Fibroblast of peridontal ligament (primary cell): ENCODE measurements around the gene PLA2G4F.
"Not testable (repeated sequence)": the region's sequence is repeated elsewhere in the genome, so short reads cannot be mapped to it uniquely, and the experiment has no call there.

Source experiments
- DNase-seq: peaks from one replicate; pipeline ENCODE4 v3.0.0-alpha.2; 2010; ENCODE audit errors: extremely low read depth

The PLA2G4F gene

DNA sequence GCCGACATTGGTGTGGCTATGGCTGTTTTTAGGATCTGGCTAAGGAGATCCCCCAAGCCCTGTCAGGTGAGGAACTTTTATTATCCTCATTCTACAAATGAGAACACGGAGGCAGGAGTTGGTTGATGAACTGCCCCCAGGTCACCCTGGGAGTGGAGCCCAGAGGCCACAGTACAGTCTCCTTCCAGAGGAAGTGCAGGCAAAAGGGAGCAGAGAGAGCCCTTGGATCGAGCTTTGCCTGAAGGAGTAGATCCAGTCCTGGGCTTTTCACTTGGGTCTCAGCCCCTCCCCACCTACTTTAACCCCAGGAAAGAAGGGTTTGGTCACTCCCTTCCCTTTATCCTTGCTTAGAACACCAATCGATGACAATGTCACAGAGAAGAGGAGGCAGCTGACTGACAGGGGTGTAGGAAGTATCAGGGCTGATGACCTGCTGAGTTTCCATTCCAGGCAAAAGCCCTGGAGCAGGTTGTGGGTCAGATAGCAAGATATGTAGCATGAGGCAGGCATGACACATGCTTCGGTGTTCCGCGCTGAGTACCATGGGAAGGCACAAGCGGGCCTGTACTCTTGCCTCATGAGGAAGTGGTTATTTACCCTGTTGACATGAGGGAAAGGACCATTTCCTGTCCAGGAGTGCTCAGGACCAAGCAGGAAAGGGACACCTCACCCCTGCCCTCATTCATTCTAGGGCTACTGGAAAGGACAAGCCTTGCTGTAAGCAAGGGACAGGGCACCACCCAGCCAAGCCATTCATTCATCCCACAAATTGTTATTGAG lies 56.2 kb downstream of the PLA2G4F start:
- no peak for DNase-seq

DNA sequence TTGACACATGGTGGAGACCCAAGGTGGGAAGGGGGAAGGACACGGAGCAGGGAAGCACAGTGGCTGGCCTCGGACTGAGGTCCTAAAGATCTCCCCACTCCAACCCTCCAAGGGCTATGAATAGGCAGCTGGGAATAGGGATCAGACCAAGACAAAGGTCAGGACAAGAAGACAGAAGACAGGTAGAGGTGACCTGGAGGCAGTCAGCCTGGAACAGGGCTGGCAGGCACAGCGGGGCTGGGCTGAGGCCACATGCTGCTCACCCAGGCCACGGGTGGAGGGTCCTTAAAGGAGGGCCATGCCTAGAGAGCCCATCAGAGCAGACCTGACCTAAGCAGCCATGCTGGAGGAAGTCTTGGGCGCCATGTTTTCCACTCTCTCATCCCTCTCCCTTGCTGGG lies 59.4 kb downstream of the PLA2G4F start:
- DNase-seq: no peak

DNA sequence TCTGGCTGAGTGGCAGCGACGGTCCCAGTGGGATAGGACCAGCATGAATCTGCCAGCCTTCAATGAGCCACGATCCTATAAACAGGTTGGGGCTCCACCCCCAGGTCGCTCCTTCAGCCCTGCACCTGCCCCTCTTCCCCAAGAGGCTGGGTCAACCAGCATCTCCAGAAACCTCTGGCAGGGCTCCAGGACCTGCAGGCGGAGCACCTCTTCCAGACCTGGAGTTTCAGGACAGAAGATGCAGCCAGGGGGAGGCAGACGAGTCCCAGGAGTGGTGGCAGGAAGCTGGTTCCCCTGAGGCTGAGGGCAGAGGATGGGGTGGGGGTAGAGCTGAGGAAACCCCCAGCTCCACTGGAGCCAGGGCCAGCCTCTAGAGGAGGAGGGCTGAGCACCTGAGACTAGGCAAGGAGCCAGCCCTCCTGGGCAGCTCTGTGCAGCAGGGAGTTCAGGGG lies 61.9 kb downstream of the PLA2G4F start, which contains the start of gene PLA2G4D:
Gene PLA2G4D, minus strand, starts transcription at position 51 of the 452 bp plus-strand sequence. CDS start 103 bp downstream, outside the sequence.
- DNase-seq: no peak

DNA sequence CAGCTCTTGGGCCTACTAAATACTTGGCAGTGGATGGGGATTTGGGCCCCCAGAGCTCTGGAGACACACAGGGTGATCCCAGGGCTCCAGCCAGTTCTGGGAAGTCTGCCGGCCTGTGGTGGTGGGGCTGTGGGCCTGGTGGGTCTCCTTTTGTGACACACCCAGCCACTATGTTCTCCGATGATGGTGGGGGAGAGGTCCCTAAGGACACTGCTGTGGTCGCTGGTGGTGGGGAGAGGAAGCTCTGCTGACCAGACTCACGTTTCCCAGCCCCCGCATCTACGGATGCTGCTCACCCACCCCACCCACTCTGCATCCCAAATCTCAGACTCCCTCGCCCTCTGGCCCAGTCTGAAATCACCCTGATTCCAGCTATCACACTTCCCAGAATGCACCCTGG lies 62.5 kb downstream of the PLA2G4F start:
- DNase-seq: no peak

DNA sequence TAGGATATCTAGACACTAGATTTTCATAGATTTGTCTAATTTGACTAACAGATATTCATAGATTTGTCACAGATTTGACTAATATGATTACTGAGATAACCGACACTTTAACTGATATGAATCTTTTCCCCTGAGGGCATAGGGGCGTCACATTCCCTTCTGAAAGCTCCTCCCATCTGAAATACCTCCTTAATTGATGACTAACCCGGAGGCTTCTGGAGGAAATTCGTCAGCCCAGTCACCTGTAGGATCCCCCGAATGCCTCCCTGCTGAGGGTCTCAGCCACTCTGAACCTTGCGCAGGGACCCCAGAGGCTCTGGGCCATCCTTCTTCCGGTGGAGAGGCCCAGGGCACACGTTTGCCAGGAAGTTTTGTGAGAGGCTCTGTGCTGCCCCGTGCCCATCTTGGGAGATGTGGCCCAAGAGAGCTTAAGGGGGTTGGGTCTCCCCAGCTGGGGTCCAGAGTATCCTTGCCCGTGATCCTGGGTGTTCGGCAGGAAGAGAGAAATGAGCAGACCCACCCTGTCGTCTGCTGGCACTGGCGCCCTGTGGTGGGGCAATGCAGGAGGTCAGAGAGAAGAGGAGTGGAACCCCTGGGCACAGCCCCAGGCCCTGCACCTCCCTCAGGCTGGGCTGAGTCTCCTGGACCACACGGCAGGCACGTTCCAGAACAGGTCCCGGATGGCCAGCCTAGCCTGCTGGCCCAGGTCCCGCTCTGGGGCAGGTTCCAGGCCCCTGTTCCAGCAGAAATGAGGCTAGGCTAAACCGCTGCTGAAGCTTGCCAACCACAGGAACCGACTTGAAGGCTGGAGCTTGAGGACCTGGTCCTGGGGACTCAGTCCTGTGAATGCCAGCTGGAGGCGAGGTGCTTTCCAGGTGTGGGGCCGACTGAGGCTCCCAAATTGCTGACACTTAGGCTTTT lies 63.8 kb downstream of the PLA2G4F start:
- no peak for DNase-seq

DNA sequence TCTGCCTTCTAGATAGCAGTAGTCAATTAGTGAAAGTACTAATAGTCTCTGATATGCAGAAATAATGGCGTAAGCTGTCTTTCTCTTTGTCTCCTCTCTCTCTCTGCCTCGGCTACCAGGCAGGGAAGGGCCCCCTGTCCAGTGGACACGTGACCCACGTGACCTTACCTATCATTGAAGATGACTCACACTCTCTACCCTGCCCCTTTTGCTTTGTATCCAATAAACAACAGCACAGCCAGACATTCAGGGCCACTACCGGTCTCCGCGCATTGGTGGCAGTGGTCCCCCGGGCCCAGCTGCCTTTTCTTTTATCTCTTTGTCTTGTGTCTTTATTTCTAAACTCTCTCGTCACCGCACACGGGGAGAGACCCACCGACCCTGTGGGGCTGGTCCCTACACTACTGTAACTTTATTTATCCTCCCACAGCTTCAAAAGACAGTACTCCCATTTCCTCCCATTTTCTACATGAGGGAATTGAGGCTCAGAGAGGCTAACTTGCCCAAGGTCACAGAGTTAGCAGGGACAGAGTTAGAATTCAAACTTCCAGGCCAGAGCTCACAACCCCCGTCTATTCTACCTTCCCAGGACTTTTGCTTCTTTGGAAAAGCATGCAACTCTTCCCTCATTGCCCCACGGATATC lies 64.6 kb downstream of the PLA2G4F start:
- DNase-seq: not testable (repeated sequence)

DNA sequence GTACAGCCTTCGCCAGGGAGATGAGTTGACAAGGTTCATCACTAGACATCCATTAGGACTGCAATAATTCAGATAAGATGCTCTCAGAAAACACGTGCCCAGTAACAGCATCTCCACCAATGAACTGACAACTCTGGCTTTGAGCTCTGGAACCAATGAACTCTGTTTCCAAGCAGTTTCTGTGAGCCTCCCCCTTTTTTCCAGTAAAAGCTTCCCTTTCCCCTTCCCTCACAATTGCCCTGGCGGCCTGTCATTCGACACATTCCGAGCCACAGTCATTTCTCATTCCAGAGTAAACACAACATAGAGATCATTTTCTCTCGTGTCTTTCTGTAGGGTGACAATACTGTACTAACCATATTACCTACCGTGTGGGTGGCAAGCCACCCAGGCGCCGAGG lies 65.7 kb downstream of the PLA2G4F start:
- DNase-seq: no peak

DNA sequence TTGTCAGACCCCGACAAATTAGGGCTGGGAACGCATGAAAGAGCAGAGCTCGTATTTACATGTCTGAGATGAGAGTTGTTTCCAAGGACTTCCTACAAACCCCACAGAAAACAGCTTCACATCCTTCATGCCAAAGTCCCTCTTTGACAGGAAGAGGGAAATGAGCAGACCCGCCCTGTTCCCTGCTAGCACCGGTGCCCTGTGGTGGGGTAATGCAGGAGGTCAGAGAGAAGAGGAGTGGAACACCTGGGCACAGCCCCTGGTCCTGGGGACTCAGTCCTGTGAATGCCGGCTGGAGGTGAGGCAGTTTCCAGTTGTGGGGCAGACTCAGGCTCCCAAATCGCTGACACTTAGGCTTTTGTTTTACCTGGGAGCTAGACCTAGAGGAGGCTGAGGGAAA lies 66.1 kb downstream of the PLA2G4F start:
- DNase-seq: no peak

DNA sequence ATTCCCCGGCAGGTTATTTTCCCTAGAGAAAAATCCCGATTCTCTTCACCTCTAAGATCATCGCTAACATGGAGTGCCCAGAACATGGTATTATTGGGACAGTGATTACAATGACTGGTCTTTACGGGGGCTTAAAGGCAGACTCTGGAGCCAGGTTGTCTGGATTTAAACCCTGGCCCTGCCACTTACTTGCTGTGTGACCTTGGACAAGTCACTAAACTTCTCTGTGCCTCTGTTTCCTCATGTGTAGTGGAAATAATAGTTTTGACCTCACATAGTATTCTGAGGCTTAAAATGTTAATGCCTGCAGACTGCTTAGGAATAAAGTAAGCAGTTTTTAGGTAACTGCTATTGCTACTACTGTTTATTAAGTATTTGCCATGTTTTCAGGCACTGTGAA lies 66.5 kb downstream of the PLA2G4F start:
- DNase-seq: no peak
